ENCODE results near the gene PARP2. TPM values are rescaled to one million over a fixed set of nuclear protein-coding genes. Genes with fewer than 3 reads are reported as not detected.
A peak's percentile ranks its signal among the peaks of the same experiment; 100 is the strongest.

The PARP2 gene
- total RNA-seq, 2 donors from 2014 or later: 3.9 to 5.8 TPM

DNA sequence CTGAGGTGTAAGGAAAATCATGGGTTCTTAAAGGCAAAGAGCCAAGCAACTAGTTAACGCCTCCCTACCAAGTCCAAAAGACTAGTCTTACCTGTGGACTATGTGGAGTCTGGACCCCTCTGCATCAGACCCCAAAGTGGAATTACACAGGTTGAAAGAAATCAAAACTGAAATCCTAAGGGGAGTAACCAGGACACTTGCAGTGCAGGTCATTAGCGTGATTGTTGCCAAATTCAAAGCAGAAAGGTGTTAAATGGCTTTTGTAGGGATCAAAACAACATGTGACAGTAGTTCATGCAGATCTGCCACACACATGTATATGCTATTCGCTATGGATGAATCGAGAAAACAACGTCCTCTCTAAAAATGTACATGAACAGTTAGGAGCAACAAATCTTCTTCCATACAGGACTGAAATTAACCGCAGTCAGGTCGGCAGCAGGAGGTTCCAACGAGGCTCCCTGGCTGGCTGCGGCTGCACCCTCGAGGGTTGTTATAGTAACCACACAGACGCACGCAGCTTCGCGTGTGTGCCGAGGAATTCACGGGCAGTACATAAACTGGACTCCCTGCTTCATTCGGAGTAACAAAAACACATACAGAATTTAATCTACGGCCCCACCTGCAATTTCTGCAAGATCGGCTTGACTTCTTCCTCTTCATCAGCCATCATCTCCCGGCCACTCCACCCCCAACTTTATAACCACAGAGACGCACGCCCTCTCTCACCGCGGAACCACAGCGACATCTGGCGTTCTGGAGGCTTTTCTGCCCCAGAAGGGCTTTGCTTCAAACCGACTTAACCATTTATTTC is 38.0 kb upstream of the PARP2 start, which contains the start of gene TTC5:
TTC5 (minus strand) TSS at position 687 of the 814 bp plus-strand sequence; CDS start at position 673, 14 bp downstream.
- peak; percentile 38 for DNase-seq (ENCODE audit: low spot score)
- H3K27me3 ChIP-seq (replicated peaks; ENCODE audit: insufficient read depth): no peaks in the 10 kb centered on the region
- peak within 1 kb of the TSS in 1 of 2 donors; percentile 19 for H3K27ac ChIP-seq
- ATAC-seq (ENCODE audit: insufficient number of reproducible peaks, low FRiP score, low read depth): peak; percentile 76
- peak; percentile 78 for TF ChIP-seq CTCF (IDR thresholded peaks at IDR 0.05)
- H3K4me1 ChIP-seq (ENCODE audit: control insufficient read depth in 1 of 2, low read depth in 2 of 2): peaks cover 9 to 15% of the 10 kb centered on the region in 2 donors
- H3K9me3 ChIP-seq: no peaks in the 10 kb centered on the region
- peaks cover 11% of the 10 kb centered on the region for H3K36me3 ChIP-seq
- H3K4me3 ChIP-seq: peak within 1 kb of the TSS; percentile 89

- DNase-seq (ENCODE audit: low spot score): no peak
- no peaks in the 10 kb centered on the region for H3K27me3 ChIP-seq (replicated peaks; ENCODE audit: insufficient read depth)
- peaks cover 7% of the 10 kb centered on the region for H3K36me3 ChIP-seq
- peaks cover 9 to 15% of the 10 kb centered on the region in 2 donors for H3K4me1 ChIP-seq (ENCODE audit: control insufficient read depth in 1 of 2, low read depth in 2 of 2)
- TF ChIP-seq CTCF (IDR thresholded peaks at IDR 0.05): no peak
- no peaks in the 10 kb centered on the region for H3K9me3 ChIP-seq
- ATAC-seq (ENCODE audit: insufficient number of reproducible peaks, low FRiP score, low read depth): no peak
- H3K4me3 ChIP-seq: peak overlapping the region; percentile 89
- no peak overlapping the region for H3K27ac ChIP-seq
Observed at GRCh38 chr14:20306079-20306423, 37.4 kb upstream of the PARP2 start.

DNA sequence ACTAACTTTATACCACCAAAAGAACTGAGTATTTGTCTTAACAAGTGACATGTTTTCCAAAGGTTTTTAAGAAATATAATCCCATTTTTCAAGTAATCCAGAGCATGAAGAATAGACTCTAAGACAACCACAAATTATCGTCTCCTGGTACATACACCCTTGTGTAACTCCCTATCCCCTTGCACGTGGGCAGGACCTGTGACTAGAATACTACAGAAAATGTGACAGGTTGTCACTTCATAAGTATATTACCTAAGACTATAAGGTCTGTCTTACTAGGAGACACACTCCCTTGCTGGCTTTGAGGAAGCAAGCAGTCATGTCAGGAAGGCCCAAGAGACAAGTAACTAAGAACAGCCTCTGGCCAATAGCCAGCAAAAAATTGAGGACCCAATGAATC is 29.4 kb upstream of the PARP2 start:
- no peak for TF ChIP-seq CTCF (IDR thresholded peaks at IDR 0.05)
- Histone ChIP-seq H3K27me3 (replicated peaks; ENCODE audit: insufficient read depth) (no peaks in the 10 kb centered on the region), H3K36me3 (peaks cover 38% of the 10 kb centered on the region), H3K9me3 (no peaks in the 10 kb centered on the region), H3K4me3 (no peak overlapping the region), H3K4me1 (ENCODE audit: control insufficient read depth in 1 of 2, low read depth in 2 of 2) (peaks cover 0 to 3% of the 10 kb centered on the region in 2 donors), H3K27ac (no peak overlapping the region)
- ATAC-seq (ENCODE audit: insufficient number of reproducible peaks, low FRiP score, low read depth) (no peak), DNase-seq (ENCODE audit: low spot score) (no peak)

DNA sequence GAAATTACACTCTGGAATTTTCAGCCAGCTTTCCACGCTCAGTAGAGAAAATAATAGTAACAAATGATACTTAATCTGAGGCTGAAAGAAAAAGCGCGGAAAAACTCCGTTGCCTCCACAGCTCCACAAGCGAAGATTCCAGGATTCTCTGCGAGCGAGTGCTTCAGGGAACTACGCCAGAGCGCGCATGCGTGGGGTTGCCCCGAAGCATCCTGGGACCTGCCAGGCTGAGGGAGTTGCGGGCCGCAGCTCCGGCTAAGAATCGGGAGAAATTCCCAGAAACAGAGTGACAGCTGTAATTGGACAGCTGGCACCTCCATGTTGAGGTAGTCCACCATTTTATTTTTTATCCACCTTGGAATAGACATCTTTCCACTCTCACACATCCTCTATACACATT is 25.7 kb upstream of the PARP2 start:
- no peak for TF ChIP-seq CTCF (IDR thresholded peaks at IDR 0.05)
- Histone ChIP-seq H3K9me3 (no peaks in the 10 kb centered on the region), H3K36me3 (peaks cover 32% of the 10 kb centered on the region), H3K4me1 (ENCODE audit: control insufficient read depth in 1 of 2, low read depth in 2 of 2) (peaks cover 0 to 3% of the 10 kb centered on the region in 2 donors), H3K27me3 (replicated peaks; ENCODE audit: insufficient read depth) (no peaks in the 10 kb centered on the region), H3K27ac (no peak overlapping the region), H3K4me3 (no peak overlapping the region)
- ATAC-seq (ENCODE audit: insufficient number of reproducible peaks, low FRiP score, low read depth) (no peak), DNase-seq (ENCODE audit: low spot score) (no peak)

DNA sequence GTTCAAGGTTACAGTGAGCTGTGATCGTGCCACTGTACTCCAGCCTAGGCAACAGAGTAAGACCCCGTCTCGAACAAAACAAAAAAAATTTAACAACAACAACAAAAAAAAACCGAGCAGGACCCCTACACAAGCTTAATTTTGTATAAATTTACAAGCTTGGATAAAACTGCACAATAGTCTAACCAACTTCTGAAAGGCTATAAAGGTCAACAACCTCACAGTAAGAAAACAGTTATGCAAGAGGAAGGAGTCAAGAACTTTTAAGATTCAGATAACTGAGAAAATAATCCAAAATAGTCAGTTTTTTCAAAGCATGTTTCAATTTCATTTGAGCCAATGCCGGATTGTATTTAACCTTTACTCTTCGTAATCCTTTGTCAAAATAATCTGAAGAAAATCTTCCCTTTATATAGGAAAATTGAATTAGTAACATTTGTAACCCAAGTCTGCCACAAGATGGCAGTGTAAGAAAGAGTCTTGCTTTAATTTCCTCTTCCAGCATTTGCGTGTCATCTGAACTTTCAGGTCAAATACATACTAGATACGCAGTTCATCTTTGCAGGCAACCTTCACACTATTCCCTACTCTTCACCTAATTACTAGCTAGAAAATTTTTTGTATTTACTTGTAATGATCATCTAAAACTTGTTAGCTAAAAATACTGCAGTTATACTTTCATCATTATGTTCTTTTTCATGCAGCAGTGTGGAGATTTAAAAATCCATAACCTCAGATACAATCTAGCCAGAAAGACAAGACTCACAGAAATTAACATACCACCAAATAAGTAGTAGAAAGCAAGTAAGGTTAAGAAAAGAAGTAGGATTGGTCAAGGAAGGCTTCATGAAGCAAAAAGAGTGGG is 16.2 kb upstream of the PARP2 start:
- Histone ChIP-seq H3K36me3 (peaks cover 17% of the 10 kb centered on the region), H3K9me3 (no peaks in the 10 kb centered on the region), H3K27me3 (replicated peaks; ENCODE audit: insufficient read depth) (no peaks in the 10 kb centered on the region), H3K4me3 (no peak overlapping the region), H3K4me1 (ENCODE audit: control insufficient read depth in 1 of 2, low read depth in 2 of 2) (peaks cover 6 to 36% of the 10 kb centered on the region in 2 donors), H3K27ac (peak overlapping the region; percentile 25 to 45)
- TF ChIP-seq CTCF (IDR thresholded peaks at IDR 0.05): peak; percentile 72
- no peak for DNase-seq (ENCODE audit: low spot score)
- no peak for ATAC-seq (ENCODE audit: insufficient number of reproducible peaks, low FRiP score, low read depth)
